HepG2 (cell line): ENCODE measurements around the gene ROCK1. TPM values are rescaled to one million over a fixed set of nuclear protein-coding genes. Genes with fewer than 3 reads are reported as not detected.

Experiments
- ATAC-seq: fragments of 200-7000 bp; cut with Tn5 transposase; 3 replicates; pipeline ENCODE4 v1.9.1; 2020; ENCODE audit warnings: mild to moderate bottlenecking, moderate library complexity
- BruUV-seq: library from RNA; stranded (reverse); fragments of 400-500 nt; replicated peaks from 2 replicates; lab custom pipeline; 2021; lab: Mats Ljungman, UMichigan
- CTCF ChIA-PET: fragments of 300-600 bp; formaldehyde crosslinking; extraction: SDS; loops from one replicate; lab custom pipeline; 2021; ENCODE audit warnings: low total read pairs, inconsistent platforms, low intra/inter-chr PET ratio; lab: Yijun Ruan, JAX
- POLR2A ChIA-PET: fragments of 350-600 bp; sonication (Branson Sonifier 250); formaldehyde crosslinking; loops from one replicate; lab custom pipeline; 2020; ENCODE audit warnings: antibody characterized with exemption, inconsistent platforms; lab: Yijun Ruan, JAX
- DNase-seq: peaks from one replicate; pipeline ENCODE4 v3.0.0-alpha.2; 2015; ENCODE audit warnings: low spot score
- FAIRE-seq: peaks from 3 replicates; lab custom pipeline; 2011; peaks lifted over from hg19 to GRCh38; lab: Jason Lieb, UNC
- H2AFZ ChIP-seq: one replicate; pipeline ENCODE4 v1.6.1; 2011; ENCODE audit warnings: low read length, inconsistent platforms
- H3K27ac ChIP-seq: fragments of 300-600 bp; 3 replicates; pipeline ENCODE4 v1.8.0; 2011; ENCODE audit warnings: mixed run types, mild to moderate bottlenecking, mixed read lengths, low read length, inconsistent platforms; ENCODE audit not compliant: insufficient read depth; ENCODE audit errors: extremely low read length
- H3K27me3 ChIP-seq, 2 experiments: fragments of 200-600 bp in 1 of 2; 2 replicates in 1 of 2; 3 replicates in 1 of 2; pipeline versions ENCODE4 v1.6.0 to v1.8.0; 2011; ENCODE audit warnings: low read length in 2 of 2, mild to moderate bottlenecking in 2 of 2, moderate library complexity in 2 of 2, inconsistent platforms in 1 of 2; ENCODE audit not compliant: insufficient read depth in 2 of 2, control insufficient read depth in 1 of 2
- H3K36me3 ChIP-seq, 2 experiments: fragments of 200-600 bp in 1 of 2; replicated peaks in 1 of 2; 2 replicates in 1 of 2; 3 replicates in 1 of 2; pipeline versions ENCODE4 v1.5.1 to v1.8.0; 2011; ENCODE audit warnings: low read length in 2 of 2, inconsistent platforms in 1 of 2; ENCODE audit not compliant: insufficient read depth in 2 of 2, control insufficient read depth in 1 of 2
- H3K4me1 ChIP-seq: 2 replicates; pipeline ENCODE4 v1.5.1; 2012; ENCODE audit warnings: low read length, inconsistent platforms; ENCODE audit not compliant: insufficient read depth
- H3K4me2 ChIP-seq: 2 replicates; pipeline ENCODE4 v1.6.0; 2011; ENCODE audit warnings: low read depth, low read length, inconsistent platforms
- H3K4me3 ChIP-seq, 3 experiments: fragments of 200-600 bp in 1 of 3; sonication (generic), shearing (Covaris generic) in 1 of 3; replicated peaks in 1 of 3; 2 replicates each; pipeline ENCODE4 v1.5.1; 2011 to 2016; ENCODE audit warnings: low read length in 3 of 3, inconsistent platforms in 2 of 3, low read depth in 2 of 3, mild to moderate bottlenecking in 2 of 3, control low read depth in 1 of 3, mixed read lengths in 1 of 3; ENCODE audit not compliant: insufficient read depth in 1 of 3
- H3K79me2 ChIP-seq: one replicate; pipeline ENCODE4 v1.6.1; 2011; ENCODE audit warnings: low read length, inconsistent platforms; ENCODE audit not compliant: insufficient read depth
- H3K9ac ChIP-seq: 2 replicates; pipeline ENCODE4 v1.6.0; 2011; ENCODE audit warnings: mild to moderate bottlenecking, low read depth, low read length, inconsistent platforms; ENCODE audit not compliant: insufficient read depth
- H3K9me3 ChIP-seq: 2 replicates; pipeline ENCODE4 v1.5.1; 2012; ENCODE audit warnings: mild to moderate bottlenecking, low read length
- H4K20me1 ChIP-seq: 2 replicates; pipeline ENCODE4 v1.6.0; 2011; ENCODE audit warnings: inconsistent platforms, mild to moderate bottlenecking, low read length, moderate library complexity; ENCODE audit not compliant: insufficient read depth
- ARNT2 ChIP-seq: sonication (generic); formaldehyde crosslinking; IDR thresholded peaks from 2 replicates; pipeline ENCODE4 v1.8.0; 2022; ENCODE audit warnings: mild to moderate bottlenecking, low read depth, missing genetic modification reagents, moderate library complexity
- EED ChIP-seq: sonication (generic); formaldehyde crosslinking; IDR thresholded peaks from 2 replicates; pipeline ENCODE4 v1.5.0; 2020; ENCODE audit warnings: mild to moderate bottlenecking, missing genetic modification reagents
- HES4 ChIP-seq: sonication (generic); formaldehyde crosslinking; IDR thresholded peaks from 2 replicates; pipeline ENCODE4 v1.9.0; 2021; ENCODE audit warnings: mild to moderate bottlenecking, missing genetic modification reagents, borderline replicate concordance
- HMGA1 ChIP-seq: sonication (generic); formaldehyde crosslinking; conservative IDR thresholded peaks from 2 replicates; pipeline ENCODE4 v1.4.0; 2020; ENCODE audit warnings: missing genetic modification reagents
- MAFF ChIP-seq: IDR thresholded peaks from 2 replicates; pipeline ENCODE4 v1.6.1; 2011; ENCODE audit warnings: low read depth, low read length, improper control_type of control experiment
- MAFK ChIP-seq, 2 experiments: IDR thresholded peaks in 1 of 2; conservative IDR thresholded peaks in 1 of 2; 2 replicates each; pipeline ENCODE4 v1.6.1; 2011; ENCODE audit warnings: improper control_type of control experiment in 2 of 2, low read length in 2 of 2
- MXD4 ChIP-seq: IDR thresholded peaks from 2 replicates; pipeline ENCODE4 v1.6.1; 2016; ENCODE audit warnings: mild to moderate bottlenecking, missing biosample characterization, missing genetic modification reagents
- ZBTB7A ChIP-seq: sonication (generic); formaldehyde crosslinking; IDR thresholded peaks from 2 replicates; pipeline ENCODE4 v1.8.0; 2022; ENCODE audit warnings: mild to moderate bottlenecking, missing genetic modification reagents
- ZNF317 ChIP-seq: sonication (generic); formaldehyde crosslinking; IDR thresholded peaks from 2 replicates; pipeline ENCODE4 v1.5.0; 2020; ENCODE audit warnings: mild to moderate bottlenecking, missing genetic modification reagents
- ZNF556 ChIP-seq: sonication (generic); formaldehyde crosslinking; IDR thresholded peaks from 2 replicates; pipeline ENCODE4 v1.4.0; 2020; ENCODE audit warnings: mild to moderate bottlenecking, missing genetic modification reagents, borderline replicate concordance
- WGBS: methylation state at CpG from one replicate; pipeline ENCODE4 v1.1.6; 2017; ENCODE audit warnings: low lambda C conversion rate; 5-methylcytosine and 5-hydroxymethylcytosine counted together
- in situ Hi-C: cut with HindIII; loops from 2 replicates; pipeline ENCODE4 v1.10.0; 2017; ENCODE audit warnings: low pct_unique_long_range_greater_than_20kb; ENCODE audit not compliant: extremely low pct_ligation_motif_present
- intact Hi-C: fragments of 100-400 bp; cut with micrococcal nuclease; formaldehyde crosslinking; loops from one replicate; pipeline ENCODE4 v1.10.0; 2022; ENCODE audit not compliant: unreplicated experiment
- polyA plus RNA-seq, 8 experiments: library from polyadenylated mRNA; depleted of rRNA in 3 of 8; stranded (reverse) in 7 of 8; unstranded in 1 of 8; fragments of >200 nt; fragmentation: Illumina TruSeq in 4 of 8; extraction: Trizol in 4 of 8; gene quantifications; 2 replicates each; pipeline versions ENCODE4 v1.2.1 to v1.2.3, GENCODE V29; 2011 to 2016; ENCODE audit warnings: low read depth in 4 of 8, missing spikeins in 1 of 8, mixed read lengths in 1 of 8; ENCODE audit not compliant: insufficient read depth in 1 of 8
- total RNA-seq, 5 experiments: library from RNA; depleted of rRNA; stranded (reverse); fragments of >200 nt; fragmentation: Illumina TruSeq; extraction: Trizol; gene quantifications; 2 replicates each; pipeline ENCODE4 v1.2.3, GENCODE V29; 2016; ENCODE audit warnings: low read depth in 1 of 5

ROCK1 gene
- total and polyA plus RNA-seq, 2 of the 13 experiments (the other 11 are each of a cell fraction or from before 2014, with no cell fraction given), result 10.5 to 27.2 TPM

GRCh38 chr18:21083017-21083416, 28.6 kb downstream of the ROCK1 start (continued):
- TF ChIP-seq EED (CRISPR knock-in tag) (no peak), ZNF556 (CRISPR knock-in tag) (no peak), ARNT2 (no peak), HMGA1 (no peak)

GRCh38 chr18:21081426-21081825, 30.2 kb downstream of the ROCK1 start:
- POLR2A ChIA-PET, result no interaction called here
- no peak overlapping the region for H3K27ac ChIP-seq
- H3K36me3 ChIP-seq, result no peaks in the 10 kb centered on the region
- peaks cover 12% of the 10 kb centered on the region; the same call in 1 of the 2 replicates for H4K20me1 ChIP-seq
- H3K4me1 ChIP-seq, result peaks cover 20% of the 10 kb centered on the region
- FAIRE-seq, result no peak
- no peak for DNase-seq
- H3K27me3 ChIP-seq, result no peaks in the 10 kb centered on the region
- CTCF ChIA-PET, result no interaction called here
- H2AFZ ChIP-seq, result no peak overlapping the region
- BruUV-seq, result no TSS peak
- no peak overlapping the region for H3K9ac ChIP-seq
- ATAC-seq, result no peak
- in situ Hi-C loops, result no loop called here
- WGBS, result 100% methylated on average over 1 of the region's 1 CpG
- H3K4me3 ChIP-seq, result no peak overlapping the region
- H3K9me3 ChIP-seq, result no peaks in the 10 kb centered on the region; the same call in 1 of the 2 replicates
- H3K79me2 ChIP-seq, result peaks cover 82% of the 10 kb centered on the region
- no peak for TF ChIP-seq ZNF317 (CRISPR knock-in tag)
- TF ChIP-seq MAFF, result peak; percentile 64
- peak; percentile 59 to 85; a peak in 3 of 4 replicates for TF ChIP-seq MAFK (conservative IDR thresholded peaks at IDR 0.05 in 1 of 2, IDR thresholded peaks at IDR 0.05 in 1 of 2; ENCODE audit: low read length in 2 of 2)
- TF ChIP-seq, all 625 proteins: peak for 2
- intact Hi-C loops, result no loop called here
- no peak overlapping the region for H3K4me2 ChIP-seq

GRCh38 chr18:21080576-21080975, 31.0 kb downstream of the ROCK1 start:
- ChIA-PET CTCF (no interaction called here), POLR2A (no interaction called here)
- Histone ChIP-seq H3K4me3 (no peak overlapping the region), H3K4me1 (peaks cover 20% of the 10 kb centered on the region), H3K27ac (no peak overlapping the region), H3K9me3 (no peaks in the 10 kb centered on the region; the same call in 1 of the 2 replicates), H3K9ac (no peak overlapping the region), H4K20me1 (peaks cover 12% of the 10 kb centered on the region; the same call in 1 of the 2 replicates), H3K79me2 (peaks cover 77% of the 10 kb centered on the region), H3K4me2 (no peak overlapping the region), H2AFZ (no peak overlapping the region), H3K36me3 (no peaks in the 10 kb centered on the region), H3K27me3 (no peaks in the 10 kb centered on the region)
- DNase-seq (no peak), FAIRE-seq (no peak), ATAC-seq (no peak)
- in situ Hi-C loops (no loop called here), intact Hi-C loops (no loop called here)
- no peak for TF ChIP-seq MXD4 (CRISPR knock-in tag)
- TF ChIP-seq HES4, result no peak
- no peak for TF ChIP-seq ZBTB7A (CRISPR knock-in tag)
- WGBS, result 96% methylated on average over 1 of the region's 1 CpG
- no TSS peak for BruUV-seq
